Activated gamma-delta T cell treated with Interleukin-2 at 50 U/mL for 16 hours (primary cell): ENCODE measurements around the gene DHRS7B.
"Not testable (repeated sequence)": the region's sequence is repeated elsewhere in the genome, so short reads cannot be mapped to it uniquely, and the experiment has no call there.

Source experiments
- DNase-seq: peaks from one replicate; pipeline ENCODE4 v3.0.0-alpha.2; 2020

Gene DHRS7B

DNA sequence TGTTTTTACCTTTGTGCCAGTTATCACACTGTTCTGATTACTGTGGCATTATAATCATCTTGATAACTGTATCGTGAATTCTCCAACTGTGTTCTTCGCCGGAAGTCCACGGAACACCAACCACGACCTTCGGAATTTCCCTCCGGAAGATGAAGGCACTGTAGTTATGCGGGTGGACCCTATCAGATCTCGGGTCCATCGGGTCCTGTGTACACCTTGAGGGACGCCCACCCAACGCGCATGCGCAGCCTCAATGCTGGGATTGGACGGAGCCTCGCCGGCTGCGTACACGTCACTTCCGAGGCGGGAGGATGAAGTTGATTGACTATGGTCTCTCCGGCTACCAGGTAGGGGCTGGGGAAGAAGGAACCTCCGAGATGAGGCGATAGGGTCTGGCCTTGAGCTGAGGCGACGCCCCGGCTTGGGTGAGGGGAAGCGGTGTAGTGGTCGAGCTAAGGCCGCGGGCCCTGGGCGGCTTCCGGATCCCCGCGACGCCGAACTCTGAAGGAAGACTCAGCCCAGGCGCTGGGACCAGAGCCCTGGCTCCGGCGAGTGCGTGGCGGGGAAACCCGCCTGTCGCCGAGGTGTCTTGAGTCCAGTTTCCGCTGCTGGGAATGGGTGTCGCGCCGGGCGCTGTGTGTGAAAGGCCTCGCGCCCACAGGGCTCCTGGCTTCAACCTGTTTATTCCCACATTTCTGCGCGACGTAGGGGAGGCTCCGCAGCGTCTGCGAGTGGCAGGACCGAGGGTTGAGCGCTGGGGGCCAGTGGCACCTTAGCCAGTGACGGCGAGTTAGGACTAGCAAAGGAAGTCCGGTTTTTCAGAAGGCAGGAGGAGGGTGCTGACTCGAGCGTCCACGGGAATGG, at the start of gene DHRS7B:
Gene DHRS7B, plus strand, starts transcription at position 320 of the 864 bp plus-strand sequence. Its CDS starts 8 bp downstream, at position 328.
- peak; percentile 96 for DNase-seq

- no peak for DNase-seq
These were observed 49.5 kb upstream of the DHRS7B start for GRCh38 chr17:21077281-21077680.

DNA sequence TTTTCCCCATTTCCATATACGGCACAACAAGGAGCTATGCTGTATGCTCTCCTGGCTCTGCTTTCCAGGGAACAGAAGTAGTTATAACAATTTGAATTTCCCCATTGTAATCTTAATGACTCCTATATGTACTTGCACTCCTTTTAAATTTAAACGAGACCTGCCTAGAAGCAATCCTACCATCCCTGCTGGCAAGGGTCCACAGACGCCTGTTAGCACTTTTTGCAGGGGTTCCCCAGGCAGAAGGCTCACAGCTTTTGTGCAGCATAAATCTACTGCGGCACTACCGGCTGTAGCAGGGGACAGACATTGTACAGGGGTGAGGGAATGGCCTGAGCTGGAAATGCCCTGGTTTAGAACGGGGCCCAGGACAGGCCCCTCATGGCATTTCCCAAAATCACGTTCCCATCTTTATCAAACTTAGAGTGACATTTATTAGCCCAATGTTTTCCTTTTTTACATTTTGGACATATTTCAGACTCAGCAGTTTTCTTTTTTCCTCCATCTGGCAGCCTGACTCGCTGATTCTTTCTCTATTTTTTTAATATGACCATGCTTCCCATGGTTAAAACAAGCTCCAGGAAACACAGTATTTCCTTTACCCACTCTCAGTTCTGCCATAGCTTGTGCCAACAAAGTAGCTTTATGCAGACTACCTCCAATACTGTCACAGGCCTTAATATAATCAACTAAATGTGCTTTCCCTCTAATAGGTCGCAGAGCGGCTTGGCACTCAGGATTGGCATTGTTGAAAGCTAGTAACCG, 48.6 kb upstream of the DHRS7B start:
- DNase-seq = no peak

DNA sequence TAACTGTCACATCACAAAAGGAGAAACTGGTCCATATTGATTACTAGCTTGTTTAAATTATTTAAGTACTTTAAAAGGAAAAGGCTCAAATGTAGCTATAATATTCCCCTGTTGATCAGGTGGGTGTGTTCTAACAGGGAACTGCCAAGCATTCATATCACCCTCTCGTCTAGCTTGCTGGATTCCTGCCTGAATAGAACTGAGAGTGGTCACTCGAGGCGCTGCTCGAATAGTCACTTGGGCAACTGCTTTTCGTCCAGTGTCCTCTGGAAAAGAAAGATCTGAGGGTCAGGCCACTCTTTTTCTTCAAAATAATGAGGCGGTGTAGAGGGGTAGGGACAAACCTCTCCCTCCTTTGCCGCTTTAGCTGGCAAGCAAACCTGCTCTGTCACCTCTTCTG, 47.6 kb upstream of the DHRS7B start:
- DNase-seq = no peak

DNA sequence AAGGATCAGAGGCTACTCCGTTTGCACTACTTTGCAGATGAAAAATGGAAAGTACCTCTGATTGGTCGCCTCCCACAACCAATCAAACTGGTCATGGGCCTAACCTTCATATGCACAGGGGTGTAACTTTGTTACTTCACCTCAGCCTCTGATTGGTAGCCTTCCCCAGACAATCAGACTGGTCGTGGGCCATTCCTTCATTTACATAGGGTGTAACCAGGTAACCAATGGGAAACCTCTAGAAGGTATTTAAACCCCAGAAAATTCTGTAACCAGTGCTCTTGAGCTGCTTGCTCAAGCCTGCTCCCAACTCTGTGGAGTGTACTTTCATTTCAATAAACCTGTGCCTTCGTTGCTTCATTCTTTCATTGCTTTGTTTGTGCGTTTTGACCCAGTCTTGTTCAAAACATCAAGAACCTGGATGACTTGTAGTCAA, 44.7 kb upstream of the DHRS7B start:
- no peak for DNase-seq

DNA sequence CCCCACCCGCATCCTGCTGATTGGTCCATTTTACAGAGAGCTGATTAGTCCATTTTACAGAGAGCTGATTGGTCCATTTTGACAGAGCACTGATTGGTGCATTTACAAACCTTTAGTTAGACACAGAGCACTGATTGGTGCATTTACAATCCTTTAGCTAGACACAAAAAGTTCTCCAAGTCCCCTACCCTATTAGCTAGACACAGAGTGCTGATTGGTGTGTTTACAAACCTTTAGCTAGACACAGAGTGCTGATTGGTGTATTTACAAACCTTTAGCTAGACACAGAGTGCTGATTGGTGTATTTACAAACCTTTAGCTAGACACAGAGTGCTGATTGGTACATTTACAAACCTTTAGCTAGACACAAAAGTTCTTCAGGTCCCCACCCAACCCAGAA, 41.5 kb upstream of the DHRS7B start:
- DNase-seq = not testable (repeated sequence)

DNA sequence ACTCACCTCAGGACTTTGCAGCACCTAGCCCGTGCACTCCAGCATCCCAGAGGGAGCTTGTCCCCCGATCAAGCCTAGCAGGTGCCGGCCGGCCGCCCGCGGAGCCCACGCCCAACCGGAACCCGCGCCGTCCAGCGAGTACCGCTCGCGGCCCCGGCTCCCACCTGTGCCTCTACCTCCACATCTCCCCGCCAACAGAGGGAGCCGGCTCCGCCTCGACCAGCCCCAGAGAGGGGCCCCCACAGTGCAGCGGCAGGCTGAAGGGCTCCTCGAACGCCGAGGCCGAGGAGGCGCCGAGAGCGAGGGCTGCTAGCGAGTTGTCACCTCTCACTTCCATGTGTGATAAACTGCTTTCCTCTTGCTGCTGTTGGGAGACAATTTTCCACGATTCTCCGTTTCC, 41.1 kb upstream of the DHRS7B start:
- no peak for DNase-seq

DNA sequence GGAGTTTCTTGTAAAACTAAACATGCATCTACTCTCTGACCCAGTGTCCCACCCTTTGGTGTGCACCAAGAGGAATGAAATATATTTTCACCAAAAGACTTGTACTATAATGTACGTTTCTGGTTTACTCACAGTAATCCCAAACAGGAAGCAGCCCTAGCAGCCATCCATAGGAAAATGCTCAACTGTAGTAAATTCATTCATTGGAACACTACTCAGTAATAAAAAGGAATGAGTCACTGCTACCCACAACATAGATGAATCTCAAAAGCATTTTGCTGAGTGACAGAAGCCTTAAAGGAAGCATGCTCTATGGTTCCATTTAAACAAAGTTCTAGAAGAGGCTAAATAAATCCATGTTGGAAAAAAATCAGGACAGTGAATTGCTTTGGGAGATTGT, 37.6 kb upstream of the DHRS7B start:
- no peak for DNase-seq

DNA sequence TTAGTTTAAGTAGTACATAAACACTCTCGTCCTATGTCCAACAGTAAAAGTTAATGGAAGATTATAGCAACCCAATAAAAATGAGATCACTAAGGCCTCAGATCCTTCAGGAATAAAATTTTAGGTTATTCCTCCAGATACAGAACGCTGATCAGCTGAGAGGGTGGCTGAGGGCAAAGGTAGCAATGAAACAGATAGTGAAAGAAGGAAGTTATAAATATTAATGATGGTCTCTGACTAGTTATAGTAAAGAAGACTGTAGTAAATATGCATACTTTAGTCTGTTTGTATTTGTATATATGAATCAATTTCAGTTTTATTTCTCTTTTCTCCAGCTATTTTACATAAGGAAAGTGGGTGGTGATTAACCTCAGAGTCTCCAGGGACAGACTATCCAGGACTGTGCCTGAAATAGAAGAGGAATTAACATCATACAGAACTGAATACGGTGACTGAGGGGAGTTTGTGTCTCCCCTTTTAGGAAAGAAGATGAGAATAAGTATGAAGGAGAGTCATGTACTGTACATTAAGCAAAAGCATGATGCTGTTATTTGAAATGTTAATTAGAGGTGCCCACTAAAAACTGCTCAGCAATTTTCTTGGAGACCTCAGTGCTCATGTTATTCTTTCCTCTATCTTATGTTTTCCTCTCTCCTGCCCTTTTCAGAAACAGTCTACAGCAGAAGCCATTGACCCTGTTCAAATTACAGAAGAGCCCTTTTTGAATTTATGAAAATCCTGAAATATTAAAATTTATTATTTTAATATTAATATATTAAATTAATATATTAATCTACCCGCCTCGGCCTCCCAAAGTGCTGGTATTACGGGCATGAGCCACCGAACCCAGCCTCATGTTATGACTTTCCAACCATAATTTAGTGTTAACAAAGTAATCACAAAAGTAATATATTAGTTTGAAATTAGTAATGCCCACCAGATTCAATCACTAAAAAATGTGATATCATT, 36.5 kb upstream of the DHRS7B start:
- DNase-seq = no peak

GRCh38 chr17:21090902-21091618, 35.7 kb upstream of the DHRS7B start:
- no peak for DNase-seq

- DNase-seq = no peak
These were observed 32.5 kb upstream of the DHRS7B start for GRCh38 chr17:21094298-21094704.

DNA sequence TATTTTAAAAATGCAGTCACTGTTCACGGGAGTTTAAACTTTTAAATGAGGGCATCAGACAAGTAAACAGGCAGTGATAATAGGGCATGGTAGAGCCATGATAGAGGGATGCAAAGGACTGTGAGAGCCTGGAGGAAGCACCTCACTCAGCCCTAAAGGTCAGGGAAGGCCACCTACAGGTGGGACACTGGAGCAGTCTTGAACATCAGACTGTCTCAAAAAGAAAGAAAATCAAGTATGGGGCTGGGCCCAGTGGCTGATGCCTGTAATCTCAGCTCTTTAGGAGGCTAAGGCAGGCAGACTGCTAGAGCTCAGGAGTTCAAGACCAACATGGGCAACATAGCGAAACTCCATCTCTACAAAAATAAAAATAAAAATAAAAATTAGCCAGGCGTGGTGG, 31.0 kb upstream of the DHRS7B start:
- DNase-seq = no peak

- DNase-seq = no peak
These were observed 29.9 kb upstream of the DHRS7B start for GRCh38 chr17:21096874-21097273.

DNA sequence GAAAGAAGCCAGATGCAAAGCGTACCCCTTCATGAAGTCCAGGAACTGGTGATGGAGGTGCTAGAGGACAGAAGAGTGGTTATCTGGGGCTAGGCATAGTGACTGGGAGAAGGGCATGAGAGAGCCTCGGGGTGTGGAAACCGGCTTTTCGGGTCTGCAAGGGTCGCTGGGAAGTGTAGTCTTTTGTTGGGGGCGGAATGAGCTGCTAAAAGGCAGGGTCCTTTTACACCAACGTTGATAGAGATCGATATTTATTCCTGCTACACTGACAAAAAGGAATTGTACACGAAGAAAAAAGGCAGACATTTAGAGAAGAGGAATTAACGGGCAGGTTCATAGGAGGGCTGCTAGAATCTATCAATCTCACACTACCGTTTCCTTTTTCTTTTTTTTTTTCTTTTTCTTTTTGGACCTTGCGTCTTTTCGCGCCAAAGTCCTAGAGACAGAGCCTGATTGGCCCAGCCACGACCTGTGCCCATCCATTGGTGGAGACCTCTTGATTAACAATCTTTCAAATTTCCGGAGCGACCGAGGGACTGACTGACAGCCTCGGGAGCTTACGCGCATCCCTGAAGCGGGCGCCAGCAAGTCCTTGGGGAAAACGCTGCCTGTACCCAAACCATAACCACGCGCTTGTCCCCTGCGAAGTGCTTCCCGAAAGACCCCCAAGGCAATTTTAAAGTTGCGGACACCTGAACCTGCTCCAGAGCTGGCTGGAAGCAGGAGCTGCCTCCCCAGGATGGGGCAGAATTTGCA, 27.7 kb upstream of the DHRS7B start:
- DNase-seq = peak; percentile 48

- no peak for DNase-seq
These were observed 26.1 kb upstream of the DHRS7B start for GRCh38 chr17:21100636-21101035.

- DNase-seq = no peak
These were observed 22.2 kb upstream of the DHRS7B start for GRCh38 chr17:21104608-21105007.

- DNase-seq = no peak
These were observed 21.5 kb upstream of the DHRS7B start for GRCh38 chr17:21105064-21105894.

- no peak for DNase-seq
These were observed 20.4 kb upstream of the DHRS7B start for GRCh38 chr17:21106316-21106715.

- DNase-seq = not testable (repeated sequence)
These were observed 19.6 kb upstream of the DHRS7B start for GRCh38 chr17:21107067-21107650.

DNA sequence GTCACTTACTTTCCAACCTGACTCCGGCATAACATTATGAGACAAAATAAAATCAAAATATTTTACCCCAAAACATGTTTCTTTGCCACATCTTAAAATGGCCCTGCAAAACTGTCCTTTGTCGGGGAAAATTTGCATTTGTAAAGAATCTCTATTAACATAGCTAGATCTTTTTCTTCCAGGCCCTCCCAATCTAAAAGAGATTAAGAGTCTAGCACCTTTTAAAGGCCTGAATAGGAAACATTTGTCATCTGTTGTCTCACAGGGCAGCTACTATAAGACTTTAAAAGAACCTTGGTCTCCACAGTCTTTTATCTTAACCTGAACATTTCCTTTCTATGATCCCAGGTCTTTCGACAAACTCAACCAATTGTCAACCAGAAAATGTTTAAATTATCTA, 18.1 kb upstream of the DHRS7B start:
- DNase-seq = no peak
